HG03469 (cell line): ENCODE measurements around the gene YWHAE.
"Not testable (repeated sequence)": the region's sequence is repeated elsewhere in the genome, so short reads cannot be mapped to it uniquely, and the experiment has no call there.

Source experiments
- ATAC-seq: cut with Tn5 transposase; IDR thresholded peaks from one replicate; pipeline ENCODE4 v1.9.1; 2021; ENCODE audit warnings: mild to moderate bottlenecking, moderate library complexity, moderate number of reproducible peaks; ENCODE audit not compliant: unreplicated experiment

Gene YWHAE

DNA sequence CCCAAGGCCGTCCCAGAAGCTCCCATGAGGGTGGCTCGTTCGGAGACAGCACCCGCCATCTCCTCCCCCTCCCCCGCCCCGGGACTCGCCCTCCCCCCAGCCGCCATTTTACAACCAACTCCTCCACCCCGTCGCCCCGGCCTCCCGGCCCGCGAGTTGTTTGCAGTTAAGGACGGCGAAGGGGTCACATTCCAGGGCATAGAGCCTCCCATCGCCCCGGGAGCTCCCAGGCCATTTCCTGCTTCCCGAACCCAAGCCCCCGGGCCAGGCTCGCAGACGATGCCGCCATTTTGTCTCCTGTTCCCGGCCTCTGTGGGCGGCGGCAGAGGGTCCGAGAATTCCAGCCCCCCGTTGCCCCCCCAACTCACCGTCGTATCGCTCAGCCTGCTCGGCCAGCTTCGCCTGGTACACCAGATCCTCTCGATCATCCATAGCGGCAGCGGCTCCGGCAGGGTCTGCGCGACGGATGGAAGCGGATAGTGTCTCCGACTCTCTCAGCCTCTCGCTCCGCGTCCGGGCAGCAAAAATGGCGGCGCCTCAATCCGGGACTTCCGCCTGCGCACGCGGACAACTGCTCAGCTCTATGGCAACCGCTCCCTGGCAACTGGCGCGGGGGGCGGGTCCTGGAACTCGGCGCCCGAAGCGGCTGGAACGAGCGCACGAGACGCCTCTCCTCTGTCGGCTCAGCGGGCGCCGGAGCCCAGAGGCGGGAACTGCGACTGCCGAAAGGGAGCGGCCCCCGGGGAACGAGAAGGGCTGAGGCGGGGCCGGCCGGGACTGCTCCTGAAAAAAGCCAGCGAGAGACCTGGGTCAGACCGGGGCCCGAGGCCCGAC, at the start of gene YWHAE:
TSS of gene YWHAE (minus strand) at position 544 of the 834 bp plus-strand sequence. CDS start at position 432, 112 bp downstream.
- ATAC-seq: peak; percentile 77

DNA sequence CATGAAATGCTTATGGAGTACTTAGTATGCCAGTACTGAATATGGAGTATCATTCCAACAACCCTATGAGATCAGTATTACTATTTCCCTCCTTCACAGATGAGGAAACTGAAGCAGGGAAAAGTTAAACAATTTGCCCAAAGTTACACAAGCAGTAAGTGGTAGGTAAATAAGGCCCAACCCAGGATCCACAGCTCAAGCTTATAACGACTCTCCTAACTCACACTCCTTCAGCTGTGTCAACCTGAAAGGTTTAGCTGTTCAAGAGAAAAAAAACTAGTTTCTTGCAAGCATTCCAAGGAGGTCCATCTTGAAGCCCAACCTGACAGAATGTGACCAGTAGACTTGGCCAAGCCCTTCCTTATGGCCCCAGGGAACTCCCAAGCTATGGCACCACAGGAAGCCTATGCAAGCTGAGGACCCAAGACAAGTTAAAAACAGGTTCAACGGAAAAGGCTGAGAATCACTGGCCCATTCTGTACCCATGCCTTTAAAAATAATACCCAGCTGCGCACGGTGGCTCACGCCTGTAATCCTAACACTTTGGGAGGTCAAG, 49.5 kb upstream of the YWHAE start:
- no peak for ATAC-seq

DNA sequence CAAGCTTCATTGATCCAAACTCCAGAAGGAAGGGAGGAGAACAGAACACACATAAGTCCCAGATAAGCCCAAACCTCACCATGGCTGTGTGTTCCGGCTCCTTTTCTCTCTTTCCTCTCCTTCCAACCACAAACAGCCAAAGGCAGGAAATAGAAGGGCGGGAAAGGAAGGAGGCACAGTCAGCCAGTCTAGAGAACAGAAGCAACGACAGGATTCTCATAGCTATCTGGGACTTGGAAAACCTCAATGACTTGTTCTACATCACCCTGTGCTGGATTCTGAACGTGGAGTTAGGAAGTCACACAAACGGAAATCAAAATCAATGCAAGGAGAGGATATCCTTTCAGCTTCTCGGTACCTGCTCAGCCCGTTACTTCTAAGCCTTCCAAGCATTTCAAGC, 47.0 kb upstream of the YWHAE start:
- no peak for ATAC-seq

DNA sequence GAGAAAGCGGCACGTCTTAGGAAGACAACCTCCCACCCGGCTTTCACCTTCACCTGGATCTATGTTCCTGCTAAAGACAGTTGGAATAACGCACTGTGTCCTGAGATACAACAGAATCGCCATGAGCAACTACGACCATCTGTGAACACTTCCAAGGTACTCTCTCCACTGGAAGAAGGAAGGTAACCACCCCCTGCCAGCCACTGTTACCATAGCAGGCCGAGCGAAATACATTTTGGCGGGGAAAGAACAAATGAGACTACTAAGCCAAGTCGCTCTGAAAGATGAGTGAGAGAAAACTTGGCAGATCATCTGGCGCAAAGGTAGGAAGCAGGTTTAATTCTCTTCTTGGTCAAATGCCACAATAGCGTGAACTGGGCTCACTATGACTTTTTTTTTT, 46.2 kb upstream of the YWHAE start:
- no peak for ATAC-seq

DNA sequence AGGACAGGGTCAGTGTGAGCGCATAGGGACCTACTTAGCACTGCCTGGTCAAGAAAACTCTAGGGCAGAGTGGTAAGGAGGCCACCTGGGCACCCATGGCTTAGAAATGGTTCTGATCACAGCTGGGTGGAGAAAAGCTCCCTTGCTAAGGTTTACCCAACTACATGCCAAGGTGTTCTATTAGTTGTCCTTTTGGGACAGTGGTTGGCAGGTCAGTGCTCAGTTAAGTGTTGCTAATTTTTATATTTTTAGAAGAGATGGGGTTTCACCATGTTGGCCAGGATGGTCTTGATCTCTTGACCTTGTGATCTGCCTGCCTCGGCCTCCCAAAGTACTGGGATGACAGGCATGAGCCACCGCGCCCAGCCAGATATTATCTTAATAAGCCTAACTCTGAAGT, 45.7 kb upstream of the YWHAE start:
- not testable (repeated sequence) for ATAC-seq

DNA sequence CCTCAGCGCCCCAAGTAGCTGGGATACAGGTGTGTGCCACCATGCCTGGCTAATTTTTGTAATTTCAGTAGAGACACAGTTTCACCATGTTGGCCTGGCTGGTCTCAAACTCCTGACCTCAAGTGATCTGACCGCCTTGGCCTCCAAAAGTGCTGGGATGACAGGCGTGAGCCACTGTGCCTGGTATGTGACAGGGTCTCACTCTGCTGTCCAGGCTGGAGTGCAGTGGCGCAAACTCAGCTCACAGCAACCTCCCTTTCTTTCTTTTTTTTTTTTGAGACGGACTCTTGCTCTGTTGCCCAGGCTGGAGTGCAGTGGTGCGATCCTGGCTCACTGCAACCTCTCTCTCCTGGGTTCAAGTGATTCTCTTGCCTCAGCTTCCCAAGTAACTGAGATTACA, 42.7 kb upstream of the YWHAE start:
- not testable (repeated sequence) for ATAC-seq

DNA sequence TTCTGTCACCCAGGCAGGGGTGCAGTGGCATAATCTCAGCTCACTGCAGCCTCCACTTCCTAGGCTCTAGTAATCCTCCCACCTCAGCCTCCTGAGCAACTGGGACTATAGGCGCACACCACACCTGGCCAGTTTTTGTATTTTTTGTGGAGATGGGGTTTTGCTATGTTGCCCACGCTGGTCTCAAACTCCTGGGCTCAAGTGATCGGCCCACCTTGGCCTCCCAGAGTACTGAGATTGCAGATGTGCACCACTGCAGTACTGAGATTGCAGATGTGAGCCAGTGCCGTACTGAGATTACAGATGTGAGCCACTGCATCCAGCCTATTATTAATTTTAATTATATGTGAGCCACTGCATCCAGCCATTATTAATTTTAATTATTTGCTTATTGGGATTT, 42.2 kb upstream of the YWHAE start:
- no peak for ATAC-seq

DNA sequence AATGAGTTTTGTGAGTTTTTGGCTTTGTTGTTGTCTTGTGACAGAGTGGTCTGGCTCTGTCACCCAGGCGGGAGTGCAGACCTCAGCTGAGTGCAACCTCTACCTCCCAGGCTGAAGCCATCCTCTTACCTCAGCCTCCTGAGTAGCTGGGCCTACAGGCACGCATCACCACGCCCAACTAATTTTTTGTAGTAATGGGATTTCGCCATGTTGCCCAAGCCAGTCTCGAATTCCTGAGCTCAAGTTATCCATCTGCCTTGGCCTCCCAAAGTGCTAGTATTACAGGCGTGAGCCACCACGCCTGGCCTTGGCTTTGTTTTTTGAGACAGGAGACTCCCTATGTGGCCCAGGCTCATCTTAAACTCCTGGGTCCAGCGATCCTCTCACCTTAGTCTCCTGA, 40.9 kb upstream of the YWHAE start:
- no peak for ATAC-seq

DNA sequence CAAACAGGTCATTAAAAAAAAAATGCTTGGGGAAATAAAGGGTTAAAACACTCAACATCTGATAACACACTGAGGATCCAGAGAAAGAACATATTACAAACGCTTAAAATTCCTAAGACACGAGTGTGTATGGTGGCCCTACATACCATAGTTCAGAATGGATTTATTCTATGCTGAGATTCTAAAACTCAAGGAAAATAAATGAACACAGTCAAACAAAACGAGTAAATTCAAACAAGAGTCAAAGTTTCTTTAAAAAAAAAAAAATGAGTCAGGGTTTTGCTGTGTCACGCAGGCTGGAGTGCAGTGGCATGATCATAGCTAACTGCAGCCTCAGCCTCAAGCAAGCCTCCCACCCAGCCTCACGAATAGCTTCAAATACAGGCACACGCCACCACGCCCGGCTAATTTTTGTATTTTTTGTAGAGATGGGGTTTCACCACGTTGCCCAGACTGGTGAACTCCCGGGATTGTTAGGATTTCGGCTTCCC, 38.6 kb upstream of the YWHAE start:
- ATAC-seq: no peak

DNA sequence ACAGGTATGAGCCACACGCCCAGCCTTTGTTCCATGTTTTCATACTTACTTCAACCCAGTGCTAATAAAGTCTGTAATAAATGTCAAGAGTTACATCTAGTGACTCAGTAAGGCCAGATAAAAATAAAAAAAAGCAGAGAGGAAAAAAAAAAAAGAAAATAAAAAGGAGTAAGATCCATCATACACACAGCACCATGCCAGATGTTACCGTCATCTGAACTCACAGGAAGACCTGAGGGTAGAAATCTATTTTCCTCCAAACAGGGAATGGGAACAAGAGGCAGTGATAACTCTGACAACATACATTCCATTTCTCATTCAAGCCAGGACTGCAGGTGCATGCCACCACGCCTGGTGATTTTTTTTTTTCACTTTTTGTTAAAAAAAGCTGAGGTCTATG, 35.3 kb upstream of the YWHAE start:
- no peak for ATAC-seq

DNA sequence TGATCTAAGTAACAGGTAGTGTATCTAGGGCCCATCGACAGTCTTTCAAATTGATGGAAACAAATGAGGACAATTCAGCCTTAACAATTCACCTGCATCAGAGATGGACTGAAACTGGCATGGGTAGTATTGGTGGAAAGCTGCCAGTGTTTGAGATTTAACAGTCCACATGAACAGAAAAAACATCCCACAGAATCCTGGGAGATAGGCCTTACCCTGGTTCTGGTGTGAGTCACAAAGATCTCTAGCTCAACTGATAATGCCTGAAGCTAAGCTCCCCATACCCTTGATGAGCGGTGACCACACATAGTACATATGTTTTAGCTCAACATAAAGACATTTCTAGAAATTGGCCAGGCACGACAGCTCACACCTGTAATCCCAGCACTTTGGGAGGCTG, 34.1 kb upstream of the YWHAE start:
- ATAC-seq: no peak

DNA sequence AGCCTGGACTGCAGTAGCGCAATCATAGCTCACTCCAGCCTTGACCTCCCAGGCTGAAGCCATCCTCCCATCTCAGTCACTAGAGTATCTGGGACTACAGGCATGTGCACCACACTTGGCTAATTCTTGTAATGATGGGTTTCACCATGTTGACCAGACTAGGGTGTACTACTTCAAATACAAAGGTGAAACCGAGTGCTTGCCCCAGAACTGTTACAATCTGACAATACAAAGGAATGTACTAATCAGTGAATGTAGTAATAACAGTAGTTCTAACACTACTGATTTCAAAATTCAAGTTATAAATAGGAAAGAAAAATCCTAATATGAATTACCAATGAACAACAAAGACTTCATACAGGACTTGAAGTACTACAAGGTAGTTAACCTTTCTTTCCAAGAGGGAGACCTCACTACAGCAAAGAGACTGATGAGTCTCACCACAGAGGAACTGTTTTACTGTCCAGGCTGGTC, 31.6 kb upstream of the YWHAE start:
- ATAC-seq: no peak

DNA sequence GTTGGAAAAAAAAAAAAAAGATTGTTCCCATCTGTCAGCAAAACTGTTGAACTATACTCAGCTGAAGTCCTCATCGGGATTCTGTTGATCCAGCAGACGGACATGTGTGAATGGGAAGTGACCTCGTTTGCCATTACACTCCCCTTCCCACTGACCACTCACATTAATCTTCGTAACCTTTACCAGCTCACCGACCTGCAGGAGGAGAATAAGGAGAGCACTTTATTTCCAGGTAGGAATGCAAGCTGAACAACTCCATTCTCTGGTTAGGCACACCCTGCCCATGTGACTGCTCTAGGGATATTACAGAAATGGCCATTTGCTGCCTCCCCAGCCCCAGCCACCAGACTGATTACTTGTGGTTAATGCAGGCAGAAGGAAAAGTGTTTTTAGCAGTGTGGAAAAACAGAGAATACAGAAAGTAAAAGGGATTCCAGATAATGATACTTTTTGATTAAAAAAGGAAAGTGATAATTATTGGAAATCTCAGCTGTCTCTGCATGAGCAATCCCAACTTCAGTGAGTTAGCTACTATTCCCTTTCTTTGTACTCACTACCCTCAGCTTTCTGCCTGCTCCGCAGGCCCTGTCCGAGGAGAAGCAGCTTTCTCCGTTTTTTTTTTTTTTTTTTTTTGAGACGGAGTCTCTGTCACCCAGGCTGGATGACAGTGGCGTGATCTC, 23.6 kb upstream of the YWHAE start:
- ATAC-seq: no peak

DNA sequence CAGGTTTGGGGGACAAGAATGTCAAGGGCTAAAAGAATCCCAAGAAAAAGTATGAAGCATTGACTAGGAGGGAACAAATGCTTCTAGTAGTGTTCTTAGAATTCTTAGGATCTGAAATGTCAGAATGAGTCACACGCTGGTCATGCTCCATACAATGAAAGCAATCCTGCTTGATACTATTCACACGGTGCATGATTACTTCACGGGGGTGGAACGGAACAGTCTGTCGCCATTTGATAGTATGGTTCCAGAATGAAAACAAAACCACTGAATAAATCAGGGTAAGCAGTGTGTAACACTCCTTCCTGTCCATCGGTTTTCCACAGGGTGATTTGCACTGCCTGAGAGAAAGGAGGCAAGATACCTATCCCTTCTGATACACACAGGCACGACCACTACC, 22.9 kb upstream of the YWHAE start:
- no peak for ATAC-seq

DNA sequence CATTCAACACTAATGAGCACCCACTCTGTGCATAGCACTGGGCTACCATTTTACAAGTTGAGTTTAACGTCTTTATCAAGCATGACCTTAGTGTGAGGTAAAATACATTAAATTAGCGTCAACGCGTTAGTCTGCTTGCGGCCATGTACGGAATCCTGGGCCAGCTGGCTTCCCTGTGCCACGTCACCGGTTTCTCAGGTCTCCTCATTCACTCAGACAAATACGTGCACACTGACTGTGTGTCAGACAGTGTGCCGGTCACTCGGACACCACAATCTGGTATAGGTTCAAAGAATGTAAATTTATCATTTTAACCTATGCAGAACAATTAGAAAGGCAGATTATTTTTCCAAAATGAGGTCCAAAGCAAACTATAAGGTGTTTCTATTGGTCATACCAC, 21.4 kb upstream of the YWHAE start:
- no peak for ATAC-seq

DNA sequence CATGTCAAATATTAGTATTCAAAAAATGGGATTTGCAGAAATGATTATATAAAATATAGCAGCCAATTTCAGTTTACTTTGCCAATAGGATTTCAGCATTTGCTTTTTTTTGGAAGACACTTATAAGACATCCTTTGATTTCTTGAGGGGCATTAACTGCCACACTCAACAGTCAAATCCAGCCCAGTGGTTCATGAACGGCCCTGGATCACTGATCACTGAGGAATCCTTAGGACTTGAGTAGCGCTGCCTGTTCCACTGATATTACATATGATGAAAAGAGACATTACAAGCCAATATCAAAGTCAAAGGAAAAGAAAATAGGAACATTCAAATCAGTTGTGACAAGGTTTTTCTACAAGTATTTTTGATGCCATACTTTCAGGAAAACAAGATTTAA, 21.0 kb upstream of the YWHAE start:
- ATAC-seq: no peak

DNA sequence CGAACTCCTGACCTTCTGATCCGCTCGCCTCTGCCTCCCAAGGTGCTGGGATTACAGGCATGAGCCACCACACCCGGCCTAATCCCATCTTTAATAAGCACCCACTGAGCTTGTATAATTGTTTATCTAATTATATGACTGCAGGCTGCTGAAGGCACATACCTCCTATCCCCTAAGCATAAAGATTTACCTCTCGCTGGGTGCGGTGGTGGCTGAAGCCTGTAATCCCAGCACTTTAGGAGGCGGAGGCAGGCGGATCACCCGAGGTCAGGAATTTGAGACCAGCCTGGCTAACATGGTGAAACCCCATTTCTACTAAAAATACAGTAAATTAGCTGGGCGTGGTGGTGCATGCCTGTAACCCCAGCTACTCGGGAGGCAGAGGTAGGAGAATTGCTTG, 20.1 kb upstream of the YWHAE start:
- no peak for ATAC-seq

DNA sequence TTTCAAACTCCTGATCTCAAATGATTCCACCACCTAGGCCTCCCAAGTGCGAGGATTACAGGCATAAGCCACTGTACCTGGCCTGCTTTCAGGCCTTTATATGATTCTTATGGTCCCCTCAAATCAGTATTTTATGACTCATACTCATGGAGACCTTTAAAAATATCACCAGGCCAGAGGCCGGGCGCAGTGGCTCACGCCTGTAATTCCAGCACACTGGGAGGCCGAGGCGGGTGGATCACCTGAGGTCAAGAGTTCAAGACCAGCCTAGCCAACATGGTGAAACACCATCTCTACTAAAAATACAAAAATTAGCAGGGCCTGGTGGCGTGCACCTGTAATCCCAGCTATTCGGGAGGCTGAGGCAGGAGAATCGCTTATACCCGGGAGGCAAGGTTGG, 18.5 kb upstream of the YWHAE start:
- not testable (repeated sequence) for ATAC-seq

DNA sequence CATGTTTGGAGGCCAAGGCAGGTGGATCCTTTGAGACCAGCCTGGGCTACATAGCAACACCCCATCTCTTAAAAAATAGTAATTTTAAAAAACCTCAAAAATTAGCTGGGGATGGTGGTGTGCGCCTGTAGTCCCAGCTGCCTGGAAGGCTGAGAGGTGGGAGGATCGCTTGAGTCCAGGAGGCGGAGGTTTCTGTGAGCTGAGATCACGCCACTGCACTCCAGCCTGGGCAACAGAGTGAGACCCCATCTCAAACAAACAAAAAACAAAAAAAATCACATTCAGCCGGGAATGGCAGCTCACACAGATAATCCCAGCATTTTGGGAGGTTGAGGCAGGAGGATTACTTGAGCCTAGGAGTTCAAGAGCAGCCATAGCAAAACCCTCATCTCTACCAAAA, 16.4 kb upstream of the YWHAE start:
- no peak for ATAC-seq

DNA sequence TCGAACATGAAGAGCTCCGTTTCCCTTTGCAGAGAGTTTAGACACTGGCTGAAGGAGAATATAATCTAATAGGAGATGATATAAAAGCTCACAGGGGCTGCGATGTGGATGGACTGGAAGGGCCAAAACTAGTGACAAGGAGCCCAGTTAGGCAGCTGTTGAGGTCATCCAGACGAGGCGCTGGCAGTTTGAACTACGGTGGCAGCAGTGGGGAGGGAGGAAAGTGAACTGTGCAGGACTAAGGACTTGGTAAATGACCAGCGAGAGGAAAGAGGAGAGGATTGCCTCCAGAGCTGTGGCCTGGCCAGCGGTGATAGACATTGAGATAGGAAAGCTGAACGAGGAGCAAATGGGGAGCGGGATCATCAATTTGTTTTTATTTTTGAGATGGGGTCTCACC, 14.6 kb upstream of the YWHAE start:
- no peak for ATAC-seq

DNA sequence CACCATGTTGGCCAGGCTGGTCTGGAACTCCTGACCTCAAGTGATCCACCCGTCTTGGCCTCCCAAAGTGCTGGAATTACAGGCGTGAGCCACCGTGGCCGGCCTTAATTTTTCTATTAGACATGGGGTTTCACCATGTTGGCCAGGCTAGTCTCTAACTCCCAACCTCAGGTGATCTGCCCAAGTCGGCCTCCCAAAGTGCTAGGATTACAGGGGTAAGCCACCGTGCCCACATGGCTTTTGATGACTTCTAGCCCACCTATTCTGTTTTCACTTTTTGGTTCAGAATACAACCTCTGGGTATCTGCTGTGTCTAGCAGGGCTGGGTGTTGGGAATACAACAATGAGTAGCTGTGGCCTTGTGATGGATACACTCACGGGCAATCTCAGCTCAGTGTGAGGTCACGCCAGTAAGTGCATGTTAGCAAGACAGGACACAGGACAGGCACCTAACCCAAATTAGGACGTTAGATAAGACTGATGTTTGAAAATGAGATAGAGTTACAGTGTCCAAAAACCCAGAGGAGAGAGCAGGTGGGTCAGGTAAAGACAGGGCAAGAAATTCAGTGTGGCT, 14.1 kb upstream of the YWHAE start:
- no peak for ATAC-seq
